HG02885 (cell line): ENCODE measurements around the gene ADGRB3.

Experiments
- ATAC-seq: cut with Tn5 transposase; IDR thresholded peaks from one replicate; pipeline ENCODE4 v1.9.1; 2021; ENCODE audit warnings: mild to moderate bottlenecking; ENCODE audit not compliant: unreplicated experiment, poor library complexity

Gene ADGRB3

DNA sequence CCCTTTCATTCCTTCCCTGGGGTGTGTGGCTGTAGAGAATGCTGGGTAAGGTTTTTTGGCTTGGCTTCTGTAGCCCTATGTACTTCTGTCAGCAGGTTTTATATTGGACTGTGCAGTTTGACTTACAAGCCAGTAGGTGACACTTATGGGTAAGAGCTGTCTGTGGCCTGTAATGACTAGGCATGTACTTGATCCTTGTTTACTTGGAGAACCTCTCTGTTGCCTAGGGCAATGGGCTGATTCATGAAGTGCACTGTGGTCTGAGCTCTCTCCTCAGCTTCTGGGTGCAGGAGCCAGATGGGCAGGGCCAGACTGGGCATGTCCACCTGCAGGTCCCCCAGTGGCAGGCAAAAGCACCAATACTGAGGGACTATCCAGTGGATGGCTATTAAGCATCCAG is 544.6 kb downstream of the ADGRB3 start:
- no peak for ATAC-seq

DNA sequence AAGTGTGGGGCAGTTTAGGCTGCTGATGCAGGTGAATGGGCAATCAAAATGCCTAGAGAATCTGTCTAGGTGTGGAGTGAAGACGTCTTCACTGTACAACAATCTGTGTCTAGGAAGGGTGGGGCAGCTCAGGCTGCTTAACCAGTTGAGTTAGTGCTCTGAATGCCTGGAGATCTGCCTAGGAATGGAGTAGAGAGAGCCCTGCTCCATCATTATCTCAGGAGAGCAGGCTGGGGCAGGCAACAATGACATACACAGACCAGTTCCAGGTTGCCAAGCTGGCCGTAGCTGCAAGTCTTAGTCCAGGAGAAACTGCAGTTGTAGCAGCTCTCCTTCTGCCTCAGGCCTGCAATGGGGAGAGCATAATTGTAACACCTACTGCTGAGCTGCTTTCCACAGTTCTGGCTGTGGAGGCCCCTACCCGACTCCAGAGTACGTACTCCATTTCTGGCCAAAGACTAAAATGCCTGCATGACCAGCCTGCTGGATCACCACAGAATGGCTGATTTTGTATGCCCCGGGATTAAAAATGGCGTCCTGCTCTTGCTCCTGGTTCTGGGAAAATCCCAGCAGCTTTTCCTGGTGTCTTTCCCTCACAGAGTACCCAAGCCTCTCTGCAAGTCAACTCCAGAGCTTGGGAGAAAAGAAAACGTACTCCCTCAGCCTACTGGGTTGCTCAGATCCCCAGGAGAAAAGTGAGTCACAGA is 545.4 kb downstream of the ADGRB3 start:
- no peak for ATAC-seq

DNA sequence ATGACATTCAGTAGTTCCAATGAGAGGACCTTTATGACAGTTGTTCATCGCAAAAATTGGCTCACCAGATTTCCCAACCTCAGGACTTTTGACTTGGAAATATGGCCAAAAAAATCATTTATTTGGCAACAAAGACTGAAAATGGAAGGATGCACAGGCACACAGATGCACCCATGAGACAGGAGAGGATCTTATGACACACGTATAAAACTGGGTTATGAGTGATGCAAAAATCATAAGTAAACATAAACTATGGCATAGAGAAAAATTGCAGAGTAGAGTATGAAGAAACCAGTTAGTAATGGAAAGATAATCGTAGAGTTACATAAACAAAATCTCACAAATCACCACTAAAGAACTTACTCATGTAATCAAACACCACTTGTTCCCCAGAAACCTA is 546.9 kb downstream of the ADGRB3 start:
- no peak for ATAC-seq

GRCh38 chr6:69185276-69185675 is 550.2 kb downstream of the ADGRB3 start:
- no peak for ATAC-seq

- ATAC-seq = no peak
Observed at GRCh38 chr6:69202768-69203167, 567.7 kb downstream of the ADGRB3 start.

GRCh38 chr6:69216127-69216526 is 581.0 kb downstream of the ADGRB3 start:
- ATAC-seq = no peak

- ATAC-seq = no peak
Observed at GRCh38 chr6:69217343-69217742, 582.3 kb downstream of the ADGRB3 start.

DNA sequence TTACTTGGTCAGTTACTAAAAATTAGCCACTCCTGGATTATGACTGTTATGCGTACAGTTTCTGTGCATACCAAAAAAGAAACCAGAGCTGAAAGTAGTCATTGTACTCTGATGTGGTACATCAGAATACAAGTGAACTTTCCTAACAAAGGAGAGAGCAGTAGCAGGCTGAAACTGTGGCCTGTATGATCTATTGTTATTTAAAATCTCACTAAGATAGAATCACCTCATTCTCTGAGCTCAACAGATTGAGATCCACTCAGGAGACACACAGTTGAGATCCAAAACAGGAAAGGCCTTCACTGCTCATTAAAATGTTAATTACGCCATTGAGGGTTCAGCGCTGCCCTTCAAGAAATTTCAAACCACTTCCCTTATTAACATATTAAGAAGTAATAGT is 585.3 kb downstream of the ADGRB3 start:
- no peak for ATAC-seq

DNA sequence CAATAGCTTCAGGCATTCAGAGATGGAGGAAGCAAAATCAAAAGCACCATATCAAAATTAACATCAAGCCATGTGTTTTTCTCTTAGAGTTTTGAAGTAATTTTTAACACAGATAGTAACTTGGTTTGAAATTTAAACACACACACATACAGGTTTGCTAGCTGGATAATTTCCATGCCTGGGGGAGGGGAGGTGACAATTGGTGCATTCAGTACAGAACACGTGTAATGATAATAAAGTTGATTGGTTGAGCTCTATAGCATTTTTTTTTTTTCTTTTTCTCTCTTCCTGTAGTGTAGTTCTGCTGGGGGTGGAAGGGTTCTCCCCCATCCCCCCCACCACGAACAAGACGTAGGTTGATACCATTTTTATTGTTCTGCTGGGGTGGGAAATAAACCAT is 596.9 kb downstream of the ADGRB3 start:
- no peak for ATAC-seq

- ATAC-seq = no peak
Observed at GRCh38 chr6:69232496-69232895, 597.4 kb downstream of the ADGRB3 start.

DNA sequence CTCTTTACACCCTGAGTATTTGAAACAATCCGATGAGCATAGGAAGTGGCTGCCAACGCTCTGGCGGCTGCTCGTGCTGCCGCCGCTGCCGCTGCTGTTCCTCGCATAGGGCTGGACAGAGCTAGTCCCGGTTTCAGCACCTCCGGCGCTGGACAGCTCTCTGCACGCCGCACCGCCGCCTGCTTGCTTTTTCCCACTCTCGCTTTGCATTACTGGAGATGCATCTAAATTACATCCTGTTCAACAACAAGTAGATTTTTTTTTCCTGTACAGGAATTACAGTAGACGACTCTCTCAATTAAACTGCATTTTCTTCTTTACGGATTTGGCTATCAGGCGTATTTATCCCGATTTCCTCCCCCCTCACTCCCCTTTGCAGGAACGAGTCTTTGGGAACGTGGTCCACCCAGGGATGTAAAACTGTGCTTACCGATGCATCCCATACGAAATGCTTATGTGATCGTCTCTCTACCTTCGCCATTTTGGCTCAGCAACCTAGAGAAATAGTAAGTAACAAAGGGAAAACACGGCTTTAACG is 597.9 kb downstream of the ADGRB3 start:
- ATAC-seq = peak; percentile 100

DNA sequence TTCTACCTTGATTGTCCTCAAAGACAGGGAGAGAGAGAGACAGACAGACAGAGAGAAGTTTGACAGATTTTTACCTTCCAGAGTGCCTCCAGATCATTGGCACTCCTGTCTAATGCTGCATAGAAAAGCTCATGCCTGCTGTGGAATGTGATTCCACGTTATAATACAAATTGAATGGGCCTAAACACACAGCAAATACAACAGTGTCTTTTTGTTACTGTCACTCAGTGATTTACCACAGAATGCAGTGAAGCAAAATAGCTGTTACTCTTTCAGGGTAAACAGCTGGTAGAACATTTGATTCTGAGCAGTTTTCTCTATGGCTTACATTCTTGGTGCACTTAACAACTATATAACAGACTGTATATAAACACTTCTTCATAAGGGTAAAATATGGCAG is 603.0 kb downstream of the ADGRB3 start:
- no peak for ATAC-seq

GRCh38 chr6:69246983-69247382 is 611.9 kb downstream of the ADGRB3 start:
- no peak for ATAC-seq

DNA sequence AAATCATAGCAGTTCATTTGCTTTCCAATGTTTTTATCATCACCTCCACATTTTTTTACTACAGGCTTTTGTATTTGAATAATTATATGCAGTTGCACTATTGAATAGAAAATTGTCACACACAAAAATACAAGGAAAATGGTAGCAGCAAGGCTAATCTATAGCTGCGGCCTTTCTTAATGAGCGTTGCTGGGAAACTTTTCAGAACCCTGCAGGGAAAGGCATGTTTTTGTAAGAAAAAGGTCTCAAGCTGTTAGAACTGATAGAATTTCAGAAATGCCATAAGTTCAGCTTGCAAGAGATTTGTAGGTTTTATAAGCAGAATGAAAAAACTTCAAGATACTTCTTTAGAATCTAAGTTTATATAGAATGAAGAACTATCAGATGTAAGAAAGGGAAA is 625.9 kb downstream of the ADGRB3 start:
- ATAC-seq = no peak

DNA sequence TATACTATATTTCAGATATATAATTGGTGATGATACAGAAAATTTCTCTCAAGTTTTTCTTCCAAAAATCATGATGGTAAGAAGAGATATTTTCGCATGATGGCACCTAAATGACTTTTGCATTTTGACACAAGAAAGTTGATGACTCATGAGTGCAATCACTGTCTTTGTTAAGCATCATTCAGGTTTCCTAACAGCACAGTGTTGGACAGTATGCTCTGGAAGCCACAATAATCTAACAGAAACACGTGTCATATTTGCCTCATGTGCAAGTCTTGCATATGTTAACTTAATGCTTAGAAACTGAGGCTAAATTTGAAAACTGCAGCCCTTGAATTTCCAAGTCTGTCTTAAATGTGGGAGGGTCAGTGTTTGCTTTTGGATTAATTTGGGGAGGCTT is 628.2 kb downstream of the ADGRB3 start:
- ATAC-seq = no peak

DNA sequence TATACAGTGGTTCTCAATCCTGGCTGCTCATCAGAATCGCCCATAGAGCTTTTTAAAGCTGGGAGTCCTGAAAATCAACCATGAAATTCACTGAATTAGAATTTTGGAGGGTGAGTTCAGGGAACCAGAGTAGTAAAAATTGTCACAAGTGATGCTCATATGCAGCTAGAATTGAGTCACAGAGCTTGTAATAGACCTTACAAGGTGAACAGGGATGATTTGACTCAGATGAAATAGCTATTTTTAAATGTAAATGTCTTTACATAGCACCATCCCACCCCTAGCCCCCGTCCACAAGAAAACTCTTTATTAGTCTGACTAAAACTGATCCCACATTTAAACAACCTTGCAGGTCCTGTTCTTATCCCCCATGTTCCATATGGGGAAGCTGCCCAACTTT is 630.0 kb downstream of the ADGRB3 start:
- no peak for ATAC-seq

DNA sequence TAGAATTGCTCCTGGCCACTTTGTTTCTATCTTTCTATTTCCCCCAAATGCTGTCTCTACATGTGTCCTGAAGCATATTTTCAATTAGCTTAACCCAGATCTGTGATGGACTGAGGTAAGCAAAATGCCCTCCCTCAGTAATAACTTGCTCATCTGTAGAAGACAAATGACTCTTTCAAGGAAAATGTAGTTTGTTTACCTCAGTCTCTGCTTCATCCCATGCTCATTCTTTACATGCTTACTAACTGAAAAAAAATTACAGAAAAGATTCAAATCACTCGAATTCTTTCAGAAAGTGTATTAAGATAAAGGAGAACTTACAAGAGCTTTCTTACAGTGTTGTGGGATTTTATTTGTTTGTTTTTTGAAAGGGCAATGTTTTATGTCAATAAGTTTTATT is 630.6 kb downstream of the ADGRB3 start:
- ATAC-seq = no peak

GRCh38 chr6:69276204-69276603 is 641.1 kb downstream of the ADGRB3 start:
- no peak for ATAC-seq

DNA sequence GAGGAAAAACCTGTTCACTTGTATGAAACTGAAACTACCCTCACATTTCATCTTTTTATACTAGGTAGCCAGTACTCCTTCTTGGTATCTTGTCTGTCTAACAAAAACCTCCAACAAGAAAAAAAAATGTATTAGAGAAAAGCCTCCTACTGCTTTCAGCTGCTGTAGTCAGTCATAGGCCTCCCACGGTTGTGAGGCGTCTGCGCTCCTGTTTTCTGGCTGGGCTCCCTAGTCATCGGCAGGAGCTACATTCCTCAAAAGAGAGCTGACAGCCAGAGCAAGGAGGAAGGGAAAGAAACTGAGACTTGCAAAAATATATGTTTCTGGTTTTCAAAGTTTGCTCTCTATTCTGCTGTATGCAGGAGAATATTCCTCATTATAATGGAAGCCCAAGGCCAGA is 644.7 kb downstream of the ADGRB3 start:
- no peak for ATAC-seq

- no peak for ATAC-seq
Observed at GRCh38 chr6:69280858-69281257, 645.8 kb downstream of the ADGRB3 start.

- ATAC-seq = no peak
Observed at GRCh38 chr6:69284176-69284730, 649.2 kb downstream of the ADGRB3 start.

- no peak for ATAC-seq
Observed at GRCh38 chr6:69285054-69285453, 650.0 kb downstream of the ADGRB3 start.
